GM20000 (cell line): Measurements from ENCODE around the gene GNE.

Source experiments
- DNase-seq: peaks from one replicate; pipeline ENCODE4 v3.0.0; 2012; ENCODE audit warnings: low spot score
- CTCF ChIP-seq: IDR thresholded peaks from 2 replicates; pipeline ENCODE4 v1.5.1; 2012; ENCODE audit warnings: mild to moderate bottlenecking, control low read depth; ENCODE audit errors: extremely low read depth, missing control alignments

The GNE gene

GRCh38 chr9:36165826-36166167 is 92.5 kb downstream of the GNE start:
- DNase-seq = no peak
- no peak for TF ChIP-seq CTCF

- TF ChIP-seq CTCF = no peak
- DNase-seq = no peak
These were observed 93.3 kb downstream of the GNE start for GRCh38 chr9:36164989-36165388.
